Naive thymus-derived CD4-positive, alpha-beta T cell (primary cell): Measurements from ENCODE around the gene GLIS1. TPM values are rescaled to one million over a fixed set of nuclear protein-coding genes. Genes with fewer than 3 reads are reported as not detected.

ENCODE experiments used
- ATAC-seq: fragments of 150-1000 bp; cut with Tn5 transposase; 2 replicates; pipeline ENCODE4 v1.10.0; 2021; ENCODE audit warnings: mild to moderate bottlenecking, moderate library complexity
- CTCF ChIA-PET: fragments of 350-600 bp; sonication (Branson Sonifier 250); formaldehyde crosslinking; loops from one replicate; lab custom pipeline; 2021; ENCODE audit warnings: antibody characterized with exemption; lab: Charles Lee
- POLR2A ChIA-PET: fragments of 350-600 bp; sonication (Branson Sonifier 250); formaldehyde crosslinking; loops from one replicate; lab custom pipeline; 2021; ENCODE audit warnings: antibody characterized with exemption, inconsistent platforms; lab: Charles Lee
- DNase-seq, 9 donors: peaks; one replicate each; pipeline versions ENCODE4 v3.0.0 to v3.0.0-alpha.2; 2020 to 2022; ENCODE audit warnings: mixed read lengths in 1 of 9
- H3K27ac ChIP-seq: one replicate; pipeline ENCODE4 v1.7.0; 2013; ENCODE audit warnings: mild to moderate bottlenecking, low read depth, low read length, moderate library complexity
- H3K27me3 ChIP-seq, 2 donors: one replicate each; pipeline ENCODE4 v1.7.0; 2013; ENCODE audit warnings: low read length in 2 of 2, mild to moderate bottlenecking in 2 of 2, moderate library complexity in 2 of 2; ENCODE audit not compliant: control insufficient read depth in 2 of 2, insufficient read depth in 2 of 2
- H3K36me3 ChIP-seq, 3 experiments: 1 replicate in 2 of 3; 2 replicates in 1 of 3; pipeline ENCODE4 v1.7.0; 2013; ENCODE audit warnings: low read length in 3 of 3, mild to moderate bottlenecking in 3 of 3, moderate library complexity in 1 of 3; ENCODE audit not compliant: insufficient read depth in 3 of 3, control insufficient read depth in 2 of 3
- H3K4me1 ChIP-seq, 2 donors: one replicate each; pipeline ENCODE4 v1.7.0; 2013; ENCODE audit warnings: low read length in 2 of 2, mild to moderate bottlenecking in 2 of 2, moderate library complexity in 1 of 2; ENCODE audit not compliant: control insufficient read depth in 2 of 2, insufficient read depth in 2 of 2
- H3K4me3 ChIP-seq: 2 replicates; pipeline ENCODE4 v1.7.0; 2013; ENCODE audit warnings: mild to moderate bottlenecking, low read length
- H3K9me3 ChIP-seq, 3 experiments: 1 replicate in 2 of 3; 2 replicates in 1 of 3; pipeline ENCODE4 v1.7.0; 2013; ENCODE audit warnings: low read length in 3 of 3; ENCODE audit not compliant: control insufficient read depth in 2 of 3
- H3K27ac Mint-ChIP-seq, 9 donors: one replicate each; pipeline ENCODE4 v1.8.0; 2020 to 2022; ENCODE audit warnings: mixed read lengths in 9 of 9, mild to moderate bottlenecking in 8 of 9, moderate library complexity in 5 of 9, inconsistent platforms in 2 of 9
- H3K27me3 Mint-ChIP-seq, 5 donors: one replicate each; pipeline ENCODE4 v1.8.0; 2021 to 2022; ENCODE audit warnings: mixed read lengths in 5 of 5, mild to moderate bottlenecking in 1 of 5
- H3K36me3 Mint-ChIP-seq, 5 donors: one replicate each; pipeline ENCODE4 v1.8.0; 2020 to 2022; ENCODE audit warnings: mixed read lengths in 5 of 5, mild to moderate bottlenecking in 3 of 5, inconsistent platforms in 1 of 5
- H3K4me1 Mint-ChIP-seq, 7 donors: one replicate each; pipeline ENCODE4 v1.8.0; 2020 to 2022; ENCODE audit warnings: mixed read lengths in 7 of 7, mild to moderate bottlenecking in 3 of 7, inconsistent platforms in 1 of 7
- H3K4me3 Mint-ChIP-seq, 10 donors: one replicate each; pipeline ENCODE4 v1.8.0; 2020 to 2022; ENCODE audit warnings: mild to moderate bottlenecking in 10 of 10, mixed read lengths in 10 of 10, moderate library complexity in 6 of 10, inconsistent platforms in 2 of 10
- H3K9me3 Mint-ChIP-seq, 11 donors: one replicate each; pipeline ENCODE4 v1.8.0; 2020 to 2022; ENCODE audit warnings: mixed read lengths in 11 of 11, mild to moderate bottlenecking in 4 of 11, inconsistent platforms in 1 of 11, moderate library complexity in 1 of 11
- intact Hi-C, 2 donors: fragments of 100-400 bp; cut with micrococcal nuclease; formaldehyde crosslinking; loops; one replicate each; pipeline ENCODE4 v1.15.1; 2023
- polyA plus RNA-seq, 2 donors: library from polyadenylated mRNA; unstranded; fragments of 300-500 nt; fragmentation: Illumina TruSeq; gene quantifications; one replicate each; pipeline ENCODE4 v1.2.3, GENCODE V29; 2021
- total RNA-seq, 6 experiments: library from RNA in 5 of 6; stranded (reverse) in 5 of 6; gene quantifications; 1 replicate in 5 of 6; 2 replicates in 1 of 6; pipeline ENCODE4 v1.2.3 and lab custom pipeline; 2021 to 2026

The GLIS1 gene
- total and polyA plus RNA-seq, 7 experiments from 2014 or later: not detected

GRCh38 chr1:53600561-53600960 lies 138.4 kb downstream of the GLIS1 start:
- POLR2A ChIA-PET: no interaction called here
- H3K27ac ChIP-seq: no peak overlapping the region
- peaks cover 0 to 8% (median 0%) of the 10 kb centered on the region in 7 donors for H3K4me1 Mint-ChIP-seq

DNA sequence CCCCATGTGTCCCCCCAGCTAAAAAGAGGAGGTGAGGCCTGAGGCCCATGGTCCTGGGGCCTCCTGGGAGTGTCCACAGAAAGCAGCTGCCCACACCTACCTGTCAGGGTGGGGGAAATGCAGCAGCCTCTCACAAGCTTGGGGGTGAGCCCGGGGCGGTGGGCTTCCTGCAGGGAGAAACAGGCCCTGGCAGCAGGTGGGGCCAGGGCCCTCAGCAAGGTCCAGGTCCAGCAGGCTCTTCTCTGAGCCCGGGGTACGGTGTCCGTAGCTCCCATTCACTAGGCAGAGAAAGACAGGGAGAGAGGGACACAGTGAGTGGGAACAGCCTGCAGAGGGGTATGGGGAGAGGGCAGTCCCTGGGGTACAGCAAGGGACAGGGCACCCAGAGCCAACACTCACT lies 139.0 kb downstream of the GLIS1 start:
- Mint-ChIP-seq H3K4me1 (peaks cover 0 to 8% (median 0%) of the 10 kb centered on the region in 7 donors), H3K27me3 (no peaks in the 10 kb centered on the region), H3K9me3 (no peaks in the 10 kb centered on the region), H3K36me3 (no peaks in the 10 kb centered on the region), H3K4me3 (no peak overlapping the region), H3K27ac (no peak overlapping the region)
- POLR2A ChIA-PET: no interaction called here
- Histone ChIP-seq H3K4me3 (no peak overlapping the region), H3K27me3 (no peaks in the 10 kb centered on the region), H3K36me3 (no peaks in the 10 kb centered on the region), H3K9me3 (no peaks in the 10 kb centered on the region), H3K27ac (no peak overlapping the region), H3K4me1 (peaks cover 0 to 35% of the 10 kb centered on the region in 2 donors)
- CTCF ChIA-PET: no interaction called here
- intact Hi-C loops: no loop called here
- ATAC-seq: peak; percentile 13
- no peak for DNase-seq

More at GRCh38 chr1:53600561-53600960, 138.4 kb downstream of the GLIS1 start:
- CTCF ChIA-PET: no interaction called here
- H3K27me3 Mint-ChIP-seq: no peaks in the 10 kb centered on the region
- Histone ChIP-seq H3K9me3 (no peaks in the 10 kb centered on the region), H3K36me3 (no peaks in the 10 kb centered on the region), H3K4me3 (no peak overlapping the region), H3K4me1 (peaks cover 0 to 35% of the 10 kb centered on the region in 2 donors), H3K27me3 (no peaks in the 10 kb centered on the region)
- peak overlapping the region in 1 of 9 donors; percentile 47 for H3K27ac Mint-ChIP-seq
- H3K9me3 Mint-ChIP-seq: no peaks in the 10 kb centered on the region
- DNase-seq: no peak
- ATAC-seq: peak; percentile 75
- H3K4me3 Mint-ChIP-seq: no peak overlapping the region
- intact Hi-C loops: no loop called here
- no peaks in the 10 kb centered on the region for H3K36me3 Mint-ChIP-seq

- no peak overlapping the region for H3K27ac Mint-ChIP-seq
- H3K27ac ChIP-seq: no peak overlapping the region
- POLR2A ChIA-PET: no interaction called here
- peaks cover 0 to 8% (median 0%) of the 10 kb centered on the region in 7 donors for H3K4me1 Mint-ChIP-seq
- no peaks in the 10 kb centered on the region for H3K27me3 Mint-ChIP-seq
- CTCF ChIA-PET: no interaction called here
- no peaks in the 10 kb centered on the region for H3K9me3 Mint-ChIP-seq
- no peak overlapping the region for H3K4me3 ChIP-seq
- peaks cover 0 to 33% of the 10 kb centered on the region in 2 donors for H3K4me1 ChIP-seq
- no peaks in the 10 kb centered on the region for H3K36me3 Mint-ChIP-seq
- ATAC-seq (no peak), DNase-seq (no peak)
- no peak overlapping the region for H3K4me3 Mint-ChIP-seq
- intact Hi-C loops: loop anchor here in 1 of 2 donors (10.0 kb wide), 1 partner anchor 115 kb away; no protein-coding TSS in a partner anchor
- H3K36me3 ChIP-seq: no peaks in the 10 kb centered on the region
- H3K27me3 ChIP-seq: no peaks in the 10 kb centered on the region
- no peaks in the 10 kb centered on the region for H3K9me3 ChIP-seq
These were observed 139.5 kb downstream of the GLIS1 start for GRCh38 chr1:53599481-53599880.

DNA sequence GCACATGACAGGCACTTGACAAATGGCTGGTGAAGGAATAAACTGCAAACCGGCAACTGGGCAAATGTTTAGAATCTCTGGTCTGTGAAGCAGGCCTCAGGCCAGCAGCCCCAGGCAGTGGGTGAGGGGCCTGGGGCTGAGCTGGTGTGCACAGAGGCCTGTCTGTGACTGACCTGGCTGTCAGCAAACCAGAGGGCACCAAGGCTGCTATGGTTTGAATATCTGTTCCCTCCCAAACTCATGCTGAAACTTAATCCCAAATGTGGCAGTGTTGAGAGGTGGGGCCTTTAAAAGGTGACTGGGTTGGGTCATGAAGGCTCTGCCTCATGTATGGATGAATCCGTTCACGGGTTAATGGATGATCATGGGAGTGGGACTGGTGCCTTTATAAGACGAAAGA lies 140.0 kb downstream of the GLIS1 start:
- Histone ChIP-seq H3K4me1 (peaks cover 0 to 28% of the 10 kb centered on the region in 2 donors), H3K36me3 (no peaks in the 10 kb centered on the region), H3K27ac (no peak overlapping the region), H3K4me3 (no peak overlapping the region), H3K9me3 (no peaks in the 10 kb centered on the region), H3K27me3 (no peaks in the 10 kb centered on the region)
- DNase-seq (no peak), ATAC-seq (no peak)
- H3K4me3 Mint-ChIP-seq: no peak overlapping the region
- H3K36me3 Mint-ChIP-seq: no peaks in the 10 kb centered on the region
- H3K9me3 Mint-ChIP-seq: no peaks in the 10 kb centered on the region
- no peak overlapping the region for H3K27ac Mint-ChIP-seq
- ChIA-PET POLR2A (no interaction called here), CTCF (no interaction called here)
- intact Hi-C loops: loop anchor here in 1 of 2 donors (10.0 kb wide), 1 partner anchor 114 kb away; no protein-coding TSS in a partner anchor
- H3K4me1 Mint-ChIP-seq: peaks cover 0 to 8% (median 0%) of the 10 kb centered on the region in 7 donors
- H3K27me3 Mint-ChIP-seq: no peaks in the 10 kb centered on the region

- no peak overlapping the region for H3K4me3 ChIP-seq
- no peak overlapping the region for H3K27ac Mint-ChIP-seq
- no peaks in the 10 kb centered on the region for H3K27me3 Mint-ChIP-seq
- intact Hi-C loops: loop anchor here in 1 of 2 donors (10.0 kb wide), 1 partner anchor 111 kb away; no protein-coding TSS in a partner anchor
- peaks cover 0 to 12% of the 10 kb centered on the region in 2 donors for H3K4me1 ChIP-seq
- no peaks in the 10 kb centered on the region for H3K27me3 ChIP-seq
- H3K36me3 ChIP-seq: no peaks in the 10 kb centered on the region
- H3K9me3 ChIP-seq: no peaks in the 10 kb centered on the region
- H3K9me3 Mint-ChIP-seq: no peaks in the 10 kb centered on the region
- POLR2A ChIA-PET: no interaction called here
- peaks cover 0 to 4% (median 0%) of the 10 kb centered on the region in 7 donors for H3K4me1 Mint-ChIP-seq
- no peaks in the 10 kb centered on the region for H3K36me3 Mint-ChIP-seq
- DNase-seq (no peak), ATAC-seq (no peak)
- H3K4me3 Mint-ChIP-seq: no peak overlapping the region
- H3K27ac ChIP-seq: no peak overlapping the region
- CTCF ChIA-PET: no interaction called here
These were observed 143.1 kb downstream of the GLIS1 start for GRCh38 chr1:53595906-53596305.

DNA sequence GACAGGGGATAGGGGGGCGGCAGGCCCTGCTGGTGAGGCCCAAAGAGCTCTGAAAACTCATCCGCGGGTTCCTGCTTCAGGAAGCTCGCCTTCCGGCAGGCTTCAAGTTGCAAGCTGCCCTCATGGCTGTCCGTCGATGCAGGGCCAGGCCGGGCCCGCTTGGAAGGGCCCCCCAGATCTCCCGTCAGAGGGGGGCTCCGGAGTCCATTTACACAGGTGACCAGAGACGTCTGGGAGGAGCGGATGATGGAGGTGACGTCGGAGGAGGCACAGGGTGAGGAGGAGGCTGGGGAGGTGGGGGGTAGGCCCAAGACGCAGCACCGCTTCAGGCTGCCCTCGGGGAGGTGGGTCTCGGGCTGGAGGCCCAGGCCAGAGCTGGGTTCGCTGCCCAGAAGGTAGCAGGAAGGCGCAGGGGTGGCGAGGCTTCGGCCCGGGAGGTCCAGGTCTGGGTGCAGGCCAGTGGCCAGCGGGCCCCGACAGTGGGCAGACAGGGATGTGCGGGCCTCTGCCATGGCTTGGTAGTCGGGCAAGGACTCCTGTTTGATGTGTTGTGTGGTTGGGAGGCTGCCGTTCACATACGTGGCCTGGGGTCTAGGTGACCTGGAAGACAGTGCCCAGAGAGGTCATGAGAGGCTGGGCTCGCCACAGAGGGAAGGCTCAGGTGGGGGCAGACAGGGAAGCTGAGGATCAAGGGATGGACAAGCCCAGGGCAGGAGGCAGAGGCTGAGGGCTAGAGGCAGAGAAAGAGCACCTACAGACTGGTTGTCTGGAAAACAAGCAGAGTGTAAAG lies 144.4 kb downstream of the GLIS1 start:
- CTCF ChIA-PET: no interaction called here
- intact Hi-C loops: loop anchor here in 1 of 2 donors (10.0 kb wide), 1 partner anchor 110 kb away; no protein-coding TSS in a partner anchor

More for the DNA sequence above, 144.4 kb downstream of the GLIS1 start:
- Mint-ChIP-seq H3K4me3 (no peak overlapping the region), H3K9me3 (no peaks in the 10 kb centered on the region), H3K4me1 (no peaks in the 10 kb centered on the region), H3K27me3 (no peaks in the 10 kb centered on the region), H3K36me3 (no peaks in the 10 kb centered on the region), H3K27ac (peak overlapping the region in 1 of 9 donors; percentile 36)
- Histone ChIP-seq H3K36me3 (no peaks in the 10 kb centered on the region), H3K9me3 (no peaks in the 10 kb centered on the region), H3K4me1 (peaks cover 0 to under 1% of the 10 kb centered on the region in 2 donors), H3K27ac (no peak overlapping the region), H3K27me3 (no peaks in the 10 kb centered on the region), H3K4me3 (no peak overlapping the region)
- POLR2A ChIA-PET: no interaction called here
- ATAC-seq (no peak), DNase-seq (no peak)
